Measurements from ENCODE around the gene VPREB1.

DNA sequence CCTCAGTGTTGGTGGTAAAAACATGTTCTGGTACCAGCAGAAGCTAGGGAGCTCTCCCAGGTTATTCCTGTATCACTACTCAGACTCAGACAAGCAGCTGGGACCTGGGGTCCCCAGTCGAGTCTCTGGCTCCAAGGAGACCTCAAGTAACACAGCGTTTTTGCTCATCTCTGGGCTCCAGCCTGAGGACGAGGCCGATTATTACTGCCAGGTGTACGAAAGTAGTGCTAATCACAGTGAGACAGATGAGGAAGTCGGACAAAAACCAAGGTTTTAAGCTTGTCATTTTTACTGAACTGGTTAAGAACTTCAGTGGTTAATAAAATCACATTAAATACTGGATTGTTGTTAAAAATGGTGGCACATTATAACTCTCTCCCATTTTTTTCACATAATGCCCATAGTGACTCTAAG lies 42.6 kb upstream of the VPREB1 start:
- no peak for TF ChIP-seq POLR2AphosphoS5 (IDR thresholded peaks at IDR 0.05; ENCODE audit: low read depth, low read length)
- TF ChIP-seq POLR2A (IDR thresholded peaks at IDR 0.05; ENCODE audit: low read depth, low read length) = no peak
- no peak for TF ChIP-seq TAF1 (IDR thresholded peaks at IDR 0.05; ENCODE audit: low read depth, low read length)
- no peak for TF ChIP-seq POU2F2 (IDR thresholded peaks at IDR 0.05; ENCODE audit: low read depth, low read length)
- TF ChIP-seq SPI1 (IDR thresholded peaks at IDR 0.05; ENCODE audit: low read depth, low read length) = peak; percentile 68
- no peak for TF ChIP-seq PAX5 (IDR thresholded peaks at IDR 0.05; ENCODE audit: insufficient read depth, low read length, severe bottlenecking)

All from GM12891 (cell line).